Raji (cell line): Measurements from ENCODE around the gene PXMP2.

Experiments used
- POLR2A ChIP-seq: IDR thresholded peaks from 2 replicates; pipeline ENCODE4 v1.6.1; 2011; ENCODE audit warnings: low read depth, low read length, control low read depth; ENCODE audit not compliant: insufficient read depth

Gene PXMP2

GRCh38 chr12:132708150-132708549 is 20.8 kb downstream of the PXMP2 start:
- no peak for TF ChIP-seq POLR2A

DNA sequence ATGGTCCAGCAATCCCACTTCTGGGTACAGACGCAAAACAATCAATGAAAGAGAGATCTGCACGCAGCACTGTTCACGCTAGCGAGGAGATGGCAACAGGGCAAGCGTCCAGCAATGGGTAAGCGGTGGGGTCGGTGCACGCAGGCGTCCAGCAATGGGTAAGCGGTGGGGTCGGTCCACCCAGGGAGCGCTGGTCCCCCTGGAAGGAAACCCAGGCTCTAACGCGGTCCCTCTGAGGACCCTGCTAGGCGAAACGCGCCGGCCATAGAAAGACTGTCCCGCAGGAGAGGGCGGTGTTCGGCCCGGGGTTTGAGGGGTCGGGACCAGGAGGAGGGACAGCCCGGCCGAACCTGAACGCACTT is 22.6 kb downstream of the PXMP2 start:
- TF ChIP-seq POLR2A: no peak

- peak; percentile 84 for TF ChIP-seq POLR2A
Observed at GRCh38 chr12:132710405-132711079, 23.2 kb downstream of the PXMP2 start, which contains the start of gene PGAM5. Gene PGAM5 (plus strand): TSS chr12:132710842. CDS start chr12:132710877, 35 bp downstream.

- no peak for TF ChIP-seq POLR2A
Observed at GRCh38 chr12:132711080-132711843, 23.9 kb downstream of the PXMP2 start.

DNA sequence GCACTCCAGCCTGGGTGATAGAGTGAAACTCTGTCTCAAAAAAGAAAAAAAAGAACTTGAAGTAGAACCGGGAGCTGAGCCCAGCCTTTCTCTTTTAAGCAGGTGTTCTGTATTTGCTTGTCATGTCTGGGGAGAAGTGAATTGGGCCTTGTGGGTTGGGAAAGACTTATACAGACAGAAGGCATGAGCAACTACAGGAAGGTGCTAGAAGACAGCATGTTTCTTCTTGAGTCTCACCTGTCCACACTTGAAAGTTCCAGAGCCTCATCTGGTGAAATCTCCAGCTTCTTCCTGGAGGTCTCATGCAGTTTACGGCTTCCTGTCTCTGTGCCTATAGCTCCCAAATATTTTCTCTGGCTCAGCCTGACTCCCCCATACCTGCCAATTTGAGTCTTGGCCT is 25.7 kb downstream of the PXMP2 start:
- no peak for TF ChIP-seq POLR2A

GRCh38 chr12:132715874-132716273 is 28.5 kb downstream of the PXMP2 start:
- TF ChIP-seq POLR2A: no peak

DNA sequence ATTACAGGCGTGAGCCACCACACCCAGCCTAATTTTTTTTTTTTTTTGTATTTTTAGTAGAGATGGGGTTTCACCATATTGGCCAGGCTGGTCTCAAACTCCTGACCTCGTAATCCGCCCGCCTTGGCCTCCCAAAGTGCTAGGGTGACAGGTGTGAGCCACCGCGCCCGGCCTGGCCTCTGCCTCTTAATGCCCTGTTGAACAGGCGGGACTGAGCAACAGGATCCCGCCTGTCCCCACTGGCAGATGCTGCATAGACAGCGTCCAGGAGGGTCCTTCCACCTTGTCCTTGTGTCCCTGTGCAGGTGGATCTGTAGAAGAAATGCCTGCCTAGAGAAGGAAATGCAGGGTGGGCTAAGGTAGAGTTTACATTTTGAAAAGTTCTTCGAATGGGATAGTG is 29.0 kb downstream of the PXMP2 start:
- TF ChIP-seq POLR2A: no peak

GRCh38 chr12:132717011-132717410 is 29.6 kb downstream of the PXMP2 start:
- TF ChIP-seq POLR2A: no peak

- TF ChIP-seq POLR2A: no peak
Observed at GRCh38 chr12:132717531-132718387, 30.4 kb downstream of the PXMP2 start.

GRCh38 chr12:132718644-132719043 is 31.3 kb downstream of the PXMP2 start:
- TF ChIP-seq POLR2A: no peak

- TF ChIP-seq POLR2A: no peak
Observed at GRCh38 chr12:132719141-132719953, 32.0 kb downstream of the PXMP2 start.

DNA sequence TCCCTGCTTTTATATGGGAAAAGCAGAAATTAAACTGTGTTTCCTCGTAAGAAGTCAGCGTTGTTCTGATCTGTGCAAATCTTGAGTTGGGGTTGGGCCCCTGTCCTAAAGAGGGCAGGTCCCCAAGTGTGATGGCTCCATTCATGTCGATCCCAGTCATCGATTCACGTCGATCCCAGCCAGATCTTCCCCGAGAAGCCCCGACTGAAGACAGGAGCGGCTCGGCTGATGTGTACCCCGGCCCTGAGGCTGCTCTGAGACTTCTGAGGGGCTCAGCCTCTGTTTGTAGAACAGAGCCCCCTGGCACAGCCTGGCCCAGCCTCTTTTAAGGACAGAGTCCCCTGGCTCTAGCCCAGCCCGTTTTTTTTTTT is 32.6 kb downstream of the PXMP2 start:
- no peak for TF ChIP-seq POLR2A

- TF ChIP-seq POLR2A: no peak
Observed at GRCh38 chr12:132720606-132721345, 33.4 kb downstream of the PXMP2 start.
